Right renal pelvis (tissue), 4 donors: ENCODE results near the gene PLPPR4. TPM values are rescaled to one million over a fixed set of nuclear protein-coding genes. Genes with fewer than 3 reads are reported as not detected.
"Not testable (repeated sequence)": the region's sequence is repeated elsewhere in the genome, so short reads cannot be mapped to it uniquely, and the experiment has no call there.

Source experiments
- DNase-seq, 4 donors: peaks; one replicate each; pipeline ENCODE4 v3.0.0-alpha.2; 2013; ENCODE audit warnings: low read depth in 4 of 4, low spot score in 3 of 4, missing footprints in 1 of 4
- polyA plus RNA-seq, 4 donors: library from polyadenylated mRNA; unstranded; fragments of 120-200 nt; gene quantifications; one replicate each; pipeline ENCODE4 v1.2.1, GENCODE V29; 2013; ENCODE audit not compliant: insufficient read length in 4 of 4

PLPPR4 gene, protein sequence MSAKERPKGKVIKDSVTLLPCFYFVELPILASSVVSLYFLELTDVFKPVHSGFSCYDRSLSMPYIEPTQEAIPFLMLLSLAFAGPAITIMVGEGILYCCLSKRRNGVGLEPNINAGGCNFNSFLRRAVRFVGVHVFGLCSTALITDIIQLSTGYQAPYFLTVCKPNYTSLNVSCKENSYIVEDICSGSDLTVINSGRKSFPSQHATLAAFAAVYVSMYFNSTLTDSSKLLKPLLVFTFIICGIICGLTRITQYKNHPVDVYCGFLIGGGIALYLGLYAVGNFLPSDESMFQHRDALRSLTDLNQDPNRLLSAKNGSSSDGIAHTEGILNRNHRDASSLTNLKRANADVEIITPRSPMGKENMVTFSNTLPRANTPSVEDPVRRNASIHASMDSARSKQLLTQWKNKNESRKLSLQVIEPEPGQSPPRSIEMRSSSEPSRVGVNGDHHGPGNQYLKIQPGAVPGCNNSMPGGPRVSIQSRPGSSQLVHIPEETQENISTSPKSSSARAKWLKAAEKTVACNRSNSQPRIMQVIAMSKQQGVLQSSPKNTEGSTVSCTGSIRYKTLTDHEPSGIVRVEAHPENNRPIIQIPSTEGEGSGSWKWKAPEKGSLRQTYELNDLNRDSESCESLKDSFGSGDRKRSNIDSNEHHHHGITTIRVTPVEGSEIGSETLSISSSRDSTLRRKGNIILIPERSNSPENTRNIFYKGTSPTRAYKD
- 1 to 10 TPM; 1.4 to 2.2 (median 1.7) TPM for polyA plus RNA-seq

DNA sequence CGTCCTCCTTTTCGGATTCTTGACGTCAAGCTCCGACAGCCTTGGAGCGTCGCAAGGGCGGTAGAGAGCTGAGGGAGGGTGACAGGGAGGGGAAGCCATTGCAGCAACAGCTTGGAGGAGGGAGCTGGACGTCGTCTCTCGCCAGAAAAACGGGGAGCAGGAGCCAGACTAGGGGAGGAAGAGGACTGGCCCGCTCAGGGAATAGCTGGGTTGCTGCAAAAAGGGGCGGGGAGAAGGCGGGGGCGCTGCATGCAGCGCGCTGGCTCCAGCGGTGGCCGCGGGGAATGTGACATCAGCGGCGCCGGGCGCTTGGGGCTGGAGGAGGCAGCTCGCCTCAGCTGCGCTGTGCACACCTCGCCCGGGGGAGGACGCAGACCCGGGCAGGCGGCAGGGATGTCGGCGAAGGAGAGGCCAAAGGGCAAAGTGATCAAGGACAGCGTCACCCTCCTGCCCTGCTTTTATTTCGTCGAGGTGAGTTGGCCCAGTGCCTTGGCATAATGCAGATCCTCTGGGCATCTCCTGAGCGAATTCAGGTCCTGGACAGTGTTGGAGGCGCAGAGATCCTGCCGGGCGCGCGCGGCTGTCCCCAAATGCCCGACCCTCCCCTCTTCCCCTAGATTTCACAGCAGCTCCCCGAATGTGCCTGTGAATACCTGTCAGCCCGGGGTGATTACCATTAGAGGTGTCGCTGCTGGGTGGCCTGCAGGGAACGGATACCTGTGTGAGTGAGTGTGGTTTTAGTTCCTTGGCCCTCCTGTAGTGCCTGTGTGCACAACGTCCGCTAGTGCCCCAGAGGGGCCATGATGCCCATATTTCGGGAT, at the start of gene PLPPR4:
Gene PLPPR4, plus strand, starts transcription at position 292 of the 821 bp plus-strand sequence. Its CDS starts 102 bp downstream, at position 394.
- peak in 3 of 4 donors; percentile 16 to 45 (median 26) for DNase-seq

GRCh38 chr1:99216956-99217355, 47.3 kb upstream of the PLPPR4 start:
- DNase-seq: no peak

GRCh38 chr1:99217599-99217998, 46.7 kb upstream of the PLPPR4 start:
- no peak for DNase-seq

DNA sequence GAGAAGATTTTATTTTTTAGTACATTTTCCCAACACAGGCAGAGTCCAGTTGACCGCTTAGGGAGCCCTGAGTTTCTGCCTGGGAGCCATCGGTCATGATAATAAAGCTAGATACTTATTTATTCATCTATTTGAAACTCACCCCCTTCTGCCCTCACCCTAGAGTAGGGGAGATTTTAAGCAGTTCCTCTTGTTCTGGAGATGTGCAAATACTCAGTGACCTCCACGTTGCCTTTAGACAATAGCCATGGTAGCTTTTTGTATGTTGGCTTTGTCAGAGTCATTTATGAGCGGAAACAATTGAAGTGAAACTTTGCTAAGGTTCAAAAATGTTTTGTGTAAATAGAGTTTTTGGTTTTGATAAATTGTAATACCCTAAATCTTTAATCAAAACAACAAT, 45.7 kb upstream of the PLPPR4 start:
- DNase-seq: no peak

DNA sequence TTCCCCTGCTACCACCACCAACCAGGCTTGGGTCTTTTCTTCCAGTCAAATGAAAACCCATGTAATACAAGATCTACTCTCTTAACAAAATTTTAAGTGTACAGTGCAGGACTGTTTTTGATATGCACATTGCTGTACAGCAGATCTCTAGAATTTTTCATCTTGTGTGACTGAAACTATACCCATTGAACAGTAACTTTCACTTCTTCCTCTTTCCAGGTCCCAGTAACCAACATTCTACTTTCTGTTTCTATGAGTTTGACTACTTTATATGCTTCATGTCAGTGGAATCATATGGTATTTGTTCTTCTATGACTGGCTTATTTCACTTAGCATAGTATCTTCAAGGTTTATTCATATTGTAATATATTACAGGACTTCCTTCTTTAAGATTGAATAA, 45.3 kb upstream of the PLPPR4 start:
- DNase-seq: no peak

DNA sequence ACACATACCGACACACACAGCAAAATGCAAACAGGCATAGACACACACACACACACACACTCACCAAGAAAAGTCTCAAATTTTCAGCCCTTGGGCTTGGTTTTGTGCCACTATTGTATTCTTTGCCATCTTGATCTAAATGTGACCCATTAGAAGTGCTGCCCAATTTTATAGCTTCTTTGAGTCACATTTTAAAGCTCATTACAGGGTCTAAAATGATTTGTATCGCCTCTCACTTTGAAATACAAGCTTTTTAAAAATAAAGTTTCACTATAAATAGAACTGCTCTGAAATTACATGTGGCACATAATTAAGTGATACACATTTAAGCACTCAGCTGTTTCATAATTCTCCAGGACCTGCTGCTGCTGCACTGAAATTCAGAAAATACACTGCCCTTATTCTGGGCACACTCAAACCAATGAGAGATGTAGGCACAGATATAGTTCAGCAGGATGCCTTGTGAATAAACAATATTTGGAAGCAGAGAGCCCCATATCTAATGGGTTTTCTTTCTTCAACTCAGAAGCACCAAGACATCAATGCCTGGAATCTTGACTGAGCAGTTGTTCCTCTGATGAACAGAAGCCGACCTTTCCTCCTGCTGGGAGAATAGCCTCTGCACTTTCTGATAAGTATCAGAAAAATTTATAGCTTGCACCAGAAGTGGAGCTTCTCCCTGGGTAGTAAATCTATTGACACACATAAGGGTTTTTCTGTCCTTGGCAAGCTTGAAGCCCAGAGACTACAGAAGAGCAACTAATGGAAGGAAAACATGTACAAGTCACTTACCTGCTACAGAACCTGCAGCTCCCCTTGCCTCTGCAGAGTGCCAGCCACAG, 37.0 kb upstream of the PLPPR4 start:
- no peak for DNase-seq

GRCh38 chr1:99228153-99228552, 36.1 kb upstream of the PLPPR4 start:
- no peak for DNase-seq

GRCh38 chr1:99229122-99229521, 35.2 kb upstream of the PLPPR4 start:
- DNase-seq: no peak

GRCh38 chr1:99230695-99231094, 33.6 kb upstream of the PLPPR4 start:
- DNase-seq: no peak

DNA sequence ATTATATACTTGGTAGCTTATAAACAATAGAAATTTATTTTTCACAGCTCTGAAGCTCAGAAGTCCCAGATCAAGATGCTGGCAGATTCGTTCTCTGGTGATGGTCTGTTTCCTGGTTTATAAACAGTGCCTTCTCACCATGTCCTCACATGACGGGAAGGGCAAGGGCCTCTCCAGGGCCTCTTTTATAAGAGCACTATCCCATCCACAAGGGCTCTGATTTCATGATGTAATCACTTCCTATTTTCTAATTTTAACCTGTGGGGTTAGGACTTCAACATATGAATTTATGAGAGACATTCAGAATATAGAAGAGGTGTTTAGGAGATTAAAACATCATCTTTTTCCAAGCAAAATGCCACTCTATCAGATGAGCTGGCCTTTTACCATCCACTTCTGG, 32.1 kb upstream of the PLPPR4 start:
- DNase-seq: no peak

- DNase-seq: no peak
These were observed 30.8 kb upstream of the PLPPR4 start for GRCh38 chr1:99233446-99233845.

- DNase-seq: no peak
These were observed 27.5 kb upstream of the PLPPR4 start for GRCh38 chr1:99236756-99237155.

GRCh38 chr1:99239690-99240089, 24.6 kb upstream of the PLPPR4 start:
- no peak for DNase-seq

- no peak for DNase-seq
These were observed 23.7 kb upstream of the PLPPR4 start for GRCh38 chr1:99240621-99241020.

DNA sequence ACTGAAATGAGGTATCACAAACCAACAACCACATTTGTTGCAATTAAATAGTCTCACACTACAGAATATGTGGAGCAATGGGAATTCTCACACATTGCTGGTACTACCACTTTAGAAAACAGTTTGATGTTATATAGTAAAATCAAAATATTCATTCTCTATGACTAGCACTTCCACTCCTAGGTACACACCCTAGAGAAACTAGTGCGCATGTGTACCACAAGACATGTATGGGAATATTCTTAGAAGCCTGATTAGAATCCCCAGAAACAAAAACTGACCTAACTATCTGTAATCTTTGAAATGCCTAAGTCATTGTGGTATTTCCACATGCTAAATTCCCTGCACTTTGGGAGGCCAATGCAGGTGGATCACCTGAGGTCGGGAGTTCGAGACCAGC, 18.1 kb upstream of the PLPPR4 start:
- no peak for DNase-seq

DNA sequence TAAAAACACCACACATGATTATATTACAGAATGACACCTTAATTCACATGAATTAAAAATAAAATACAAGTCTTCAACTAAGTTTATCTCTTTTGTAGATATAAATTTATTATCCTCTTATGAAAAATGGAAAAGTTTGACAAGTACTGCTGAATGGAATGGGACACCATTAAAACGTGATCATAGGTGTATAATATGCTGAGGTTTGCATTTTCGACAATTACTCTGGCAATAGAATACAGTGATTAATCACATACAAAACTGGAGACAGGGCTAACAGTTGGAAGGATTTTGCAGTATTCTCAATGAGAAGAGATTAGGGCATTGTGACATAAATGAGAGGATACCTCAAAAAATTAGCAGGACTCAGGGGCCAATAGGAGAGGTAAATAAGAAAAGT, 17.1 kb upstream of the PLPPR4 start:
- DNase-seq: no peak

GRCh38 chr1:99250728-99251127, 13.6 kb upstream of the PLPPR4 start:
- no peak for DNase-seq

GRCh38 chr1:99251308-99251707, 13.0 kb upstream of the PLPPR4 start:
- no peak for DNase-seq

DNA sequence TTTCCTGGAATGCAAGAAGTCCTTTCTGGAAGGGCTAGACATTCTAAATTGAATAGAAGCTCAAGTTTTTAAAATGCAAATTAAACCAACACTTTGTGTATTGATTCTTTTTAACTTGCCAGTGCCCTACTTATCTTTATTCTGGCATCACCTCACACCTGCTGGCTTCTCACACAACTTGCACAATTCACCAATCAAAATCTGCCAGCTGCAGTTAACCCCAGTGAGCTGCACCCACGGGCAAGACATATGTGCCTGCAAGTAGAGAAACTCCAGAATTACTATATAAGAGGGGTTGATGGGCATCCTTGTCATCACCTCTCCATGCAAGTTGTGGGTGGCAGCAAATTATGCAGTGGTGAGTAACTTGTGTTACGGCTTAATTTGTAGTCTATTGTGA, 11.7 kb upstream of the PLPPR4 start:
- DNase-seq: no peak

DNA sequence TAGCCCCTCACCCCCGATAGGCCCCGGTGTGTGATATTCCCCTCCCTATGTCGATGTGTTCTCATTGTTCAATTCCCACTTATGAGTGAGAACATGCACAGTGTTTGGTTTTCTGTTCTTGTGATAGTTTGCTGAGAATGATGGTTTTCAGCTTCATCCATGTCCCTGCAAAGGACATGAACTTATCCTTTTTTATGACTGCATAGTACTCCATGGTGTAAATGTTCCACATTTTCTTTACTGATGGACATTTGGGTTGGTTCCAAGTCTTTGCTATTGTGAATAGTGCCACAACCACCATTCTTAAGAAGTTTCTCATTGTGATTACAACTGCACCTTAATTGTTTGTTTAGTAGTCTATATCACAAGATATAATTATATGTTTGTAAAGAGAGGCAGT, 3.9 kb upstream of the PLPPR4 start:
- DNase-seq: not testable (repeated sequence)
